Measurements from ENCODE around the gene NYNRIN.
"Not testable (repeated sequence)": the region's sequence is repeated elsewhere in the genome, so short reads cannot be mapped to it uniquely, and the experiment has no call there.

Gene NYNRIN

DNA sequence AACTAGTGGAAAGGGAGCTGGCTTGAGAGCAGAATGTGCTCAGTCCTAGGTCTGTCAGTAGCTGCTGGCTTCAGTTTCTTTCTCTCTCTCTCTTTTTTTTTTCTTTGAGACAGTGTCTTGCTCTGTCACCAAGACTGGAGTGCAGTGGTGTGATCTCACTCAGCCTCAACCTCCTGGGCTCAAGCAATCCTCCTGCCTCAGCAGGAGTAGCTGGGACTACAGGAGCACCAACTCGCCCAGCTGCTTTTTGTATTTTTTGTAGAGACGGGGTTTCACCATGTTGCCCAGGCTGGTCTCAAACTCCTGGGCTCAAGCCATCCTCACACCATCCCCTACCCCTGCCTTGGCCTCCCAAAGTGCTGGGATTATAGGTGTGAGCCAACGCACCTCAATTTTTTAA lies 27.2 kb upstream of the NYNRIN start:
- H3K27me3 ChIP-seq (replicated peaks; ENCODE audit: control insufficient read depth, insufficient read depth, low read length); H3K9ac ChIP-seq (ENCODE audit: low read length); H3K4me3 ChIP-seq (ENCODE audit: low read length); H3K9me3 ChIP-seq (ENCODE audit: control insufficient read depth, low read length); DNase-seq (ENCODE audit: low read depth): not testable (repeated sequence)
- Histone ChIP-seq H3K4me1 (ENCODE audit: control insufficient read depth, insufficient read depth, low read length) (peaks cover 28% of the 10 kb centered on the region), H3K36me3 (ENCODE audit: control insufficient read depth, insufficient read depth, low read length, severe bottlenecking) (peaks cover 22% of the 10 kb centered on the region)

GRCh38 chr14:24372701-24373416 lies 25.9 kb upstream of the NYNRIN start:
- no peak overlapping the region for H3K4me3 ChIP-seq (ENCODE audit: low read length)
- no peak for DNase-seq (ENCODE audit: low read depth)
- H3K9me3 ChIP-seq (ENCODE audit: control insufficient read depth, low read length), result no peaks in the 10 kb centered on the region
- H3K4me1 ChIP-seq (ENCODE audit: control insufficient read depth, insufficient read depth, low read length), result peaks cover 23% of the 10 kb centered on the region
- no peaks in the 10 kb centered on the region for H3K27me3 ChIP-seq (replicated peaks; ENCODE audit: control insufficient read depth, insufficient read depth, low read length)
- no peak overlapping the region for H3K9ac ChIP-seq (ENCODE audit: low read length)
- peaks cover 23% of the 10 kb centered on the region for H3K36me3 ChIP-seq (ENCODE audit: control insufficient read depth, insufficient read depth, low read length, severe bottlenecking)

DNA sequence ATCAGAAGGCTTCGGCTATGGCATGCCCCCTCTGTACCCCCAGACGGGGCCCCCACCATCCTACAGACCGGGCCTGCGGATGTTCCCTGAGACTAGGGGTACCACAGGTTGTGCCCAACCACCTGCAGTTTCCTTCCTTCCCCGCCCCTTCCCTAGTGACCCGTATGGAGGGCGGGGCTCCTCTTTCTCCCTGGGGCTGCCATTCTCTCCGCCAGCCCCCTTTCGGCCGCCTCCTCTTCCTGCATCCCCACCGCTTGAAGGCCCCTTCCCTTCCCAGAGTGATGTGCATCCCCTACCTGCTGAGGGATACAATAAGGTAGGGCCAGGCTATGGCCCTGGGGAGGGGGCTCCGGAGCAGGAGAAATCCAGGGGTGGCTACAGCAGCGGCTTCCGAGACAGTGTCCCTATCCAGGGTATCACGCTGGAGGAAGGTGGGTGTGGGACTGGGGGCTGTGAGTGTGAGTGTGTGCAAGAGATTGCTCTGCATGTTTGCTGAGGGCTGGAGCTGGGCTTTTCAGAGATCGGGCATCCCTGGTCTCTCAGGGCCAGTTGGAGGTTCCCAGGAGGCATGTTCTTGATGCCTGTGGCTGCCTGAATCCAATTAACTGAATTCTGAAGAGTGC lies 22.2 kb upstream of the NYNRIN start:
- Histone ChIP-seq H3K4me1 (ENCODE audit: control insufficient read depth, insufficient read depth, low read length) (peaks cover 10% of the 10 kb centered on the region), H3K36me3 (ENCODE audit: control insufficient read depth, insufficient read depth, low read length, severe bottlenecking) (peaks cover 23% of the 10 kb centered on the region), H3K9me3 (ENCODE audit: control insufficient read depth, low read length) (no peaks in the 10 kb centered on the region), H3K9ac (ENCODE audit: low read length) (no peak overlapping the region), H3K27me3 (replicated peaks; ENCODE audit: control insufficient read depth, insufficient read depth, low read length) (no peaks in the 10 kb centered on the region), H3K4me3 (ENCODE audit: low read length) (no peak overlapping the region)
- no peak for DNase-seq (ENCODE audit: low read depth)

DNA sequence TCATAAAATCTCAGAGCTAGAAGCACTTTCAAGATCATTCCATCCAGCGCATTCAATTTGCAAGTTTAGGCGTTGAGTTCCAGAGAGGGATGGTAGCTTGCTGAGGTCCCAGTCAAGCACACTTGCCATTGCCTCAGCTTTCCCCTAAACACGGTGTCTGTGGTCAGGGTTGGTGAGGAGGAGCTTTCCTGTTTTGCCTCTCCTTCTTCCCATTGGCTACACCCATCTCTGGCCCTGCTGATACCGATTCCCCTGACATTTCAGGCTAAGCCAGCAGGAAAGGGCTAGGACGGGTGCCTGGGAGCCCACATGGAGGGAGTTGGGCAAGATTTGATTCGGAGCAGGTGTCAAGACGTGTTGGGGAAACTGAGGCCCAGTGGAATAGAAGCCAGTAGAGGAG lies 21.7 kb upstream of the NYNRIN start:
- peaks cover 23% of the 10 kb centered on the region for H3K36me3 ChIP-seq (ENCODE audit: control insufficient read depth, insufficient read depth, low read length, severe bottlenecking)

GRCh38 chr14:24377657-24378056 lies 21.1 kb upstream of the NYNRIN start:
- H3K36me3 ChIP-seq (ENCODE audit: control insufficient read depth, insufficient read depth, low read length, severe bottlenecking), result peaks cover 23% of the 10 kb centered on the region

More for the DNA sequence above, 21.7 kb upstream of the NYNRIN start:
- peaks cover 7% of the 10 kb centered on the region for H3K4me1 ChIP-seq (ENCODE audit: control insufficient read depth, insufficient read depth, low read length)
- H3K9me3 ChIP-seq (ENCODE audit: control insufficient read depth, low read length), result no peaks in the 10 kb centered on the region
- H3K27me3 ChIP-seq (replicated peaks; ENCODE audit: control insufficient read depth, insufficient read depth, low read length), result no peaks in the 10 kb centered on the region
- no peak overlapping the region for H3K4me3 ChIP-seq (ENCODE audit: low read length)
- H3K9ac ChIP-seq (ENCODE audit: low read length), result no peak overlapping the region
- DNase-seq (ENCODE audit: low read depth), result no peak

DNA sequence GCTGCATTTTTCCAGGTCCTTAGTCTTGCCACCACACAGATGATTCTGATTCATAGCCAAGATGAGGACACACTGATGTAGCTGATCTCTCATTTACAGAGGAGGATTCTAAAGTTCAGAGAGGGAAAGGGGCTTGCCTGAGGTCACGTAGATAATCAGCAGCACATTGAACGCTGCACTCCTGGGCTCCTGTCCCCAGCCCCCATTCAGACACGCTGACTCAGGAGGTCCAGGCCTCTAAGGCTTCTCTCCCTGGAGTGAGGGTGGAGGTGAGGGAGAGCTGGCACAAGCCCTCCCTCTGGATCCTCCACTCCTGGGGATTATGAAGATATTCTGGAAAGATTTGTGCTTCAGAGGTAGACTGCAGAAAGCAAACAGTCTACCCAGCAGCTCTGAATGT lies 20.5 kb upstream of the NYNRIN start:
- Histone ChIP-seq H3K9ac (ENCODE audit: low read length) (no peak overlapping the region), H3K27me3 (replicated peaks; ENCODE audit: control insufficient read depth, insufficient read depth, low read length) (no peaks in the 10 kb centered on the region), H3K4me1 (ENCODE audit: control insufficient read depth, insufficient read depth, low read length) (no peaks in the 10 kb centered on the region), H3K4me3 (ENCODE audit: low read length) (no peak overlapping the region), H3K9me3 (ENCODE audit: control insufficient read depth, low read length) (no peaks in the 10 kb centered on the region), H3K36me3 (ENCODE audit: control insufficient read depth, insufficient read depth, low read length, severe bottlenecking) (peaks cover 18% of the 10 kb centered on the region)
- no peak for DNase-seq (ENCODE audit: low read depth)

More at GRCh38 chr14:24377657-24378056, 21.1 kb upstream of the NYNRIN start:
- Histone ChIP-seq H3K9ac (ENCODE audit: low read length) (no peak overlapping the region), H3K27me3 (replicated peaks; ENCODE audit: control insufficient read depth, insufficient read depth, low read length) (no peaks in the 10 kb centered on the region), H3K4me3 (ENCODE audit: low read length) (no peak overlapping the region), H3K9me3 (ENCODE audit: control insufficient read depth, low read length) (no peaks in the 10 kb centered on the region), H3K4me1 (ENCODE audit: control insufficient read depth, insufficient read depth, low read length) (peaks cover 1% of the 10 kb centered on the region)
- no peak for DNase-seq (ENCODE audit: low read depth)

- Histone ChIP-seq H3K9ac (ENCODE audit: low read length) (no peak overlapping the region), H3K9me3 (ENCODE audit: control insufficient read depth, low read length) (no peaks in the 10 kb centered on the region), H3K4me3 (ENCODE audit: low read length) (no peak overlapping the region), H3K4me1 (ENCODE audit: control insufficient read depth, insufficient read depth, low read length) (no peaks in the 10 kb centered on the region), H3K27me3 (replicated peaks; ENCODE audit: control insufficient read depth, insufficient read depth, low read length) (no peaks in the 10 kb centered on the region), H3K36me3 (ENCODE audit: control insufficient read depth, insufficient read depth, low read length, severe bottlenecking) (peaks cover 14% of the 10 kb centered on the region)
- no peak for DNase-seq (ENCODE audit: low read depth)
Measured at GRCh38 chr14:24378981-24379906, 19.6 kb upstream of the NYNRIN start.

DNA sequence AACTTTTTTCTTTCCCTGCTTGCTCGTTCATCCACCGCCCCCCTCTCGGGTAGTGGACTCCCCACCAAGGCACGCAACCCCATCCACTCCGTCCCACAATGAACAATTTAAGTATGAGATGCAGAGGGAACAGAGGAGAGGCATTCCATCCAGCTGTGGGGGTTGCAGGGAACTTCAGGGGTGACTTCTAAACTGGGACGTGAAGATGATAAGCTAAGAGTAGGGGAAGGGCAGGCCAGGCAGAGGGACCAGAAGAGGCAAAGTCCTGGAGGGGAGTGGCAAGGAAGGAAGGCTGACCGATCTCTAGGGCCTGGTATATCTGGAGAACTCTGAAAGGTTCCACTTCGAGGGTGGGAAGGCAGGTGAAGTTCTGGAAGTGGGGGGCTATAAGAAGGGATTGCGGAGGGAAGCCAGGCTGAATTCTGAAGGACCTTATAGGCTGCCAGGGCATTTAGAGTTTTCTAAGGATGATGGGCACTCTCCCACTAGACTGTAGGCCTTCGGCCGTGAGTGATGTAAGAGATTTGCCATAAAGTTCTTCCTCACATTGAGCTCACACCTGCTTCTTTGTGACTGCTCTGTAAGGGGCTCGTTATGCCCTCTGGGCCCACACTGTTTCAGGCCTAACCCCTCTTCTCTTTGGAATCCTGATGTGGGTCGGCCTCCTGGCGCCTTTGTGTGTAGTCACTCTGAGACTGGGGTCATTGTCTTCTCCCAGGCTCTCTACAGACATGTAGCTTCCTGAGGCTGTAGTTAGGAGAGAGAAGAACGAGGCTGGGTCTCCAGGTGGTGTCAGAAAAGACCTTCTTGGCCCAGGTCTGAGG lies 18.7 kb upstream of the NYNRIN start:
- Histone ChIP-seq H3K9ac (ENCODE audit: low read length) (no peak overlapping the region), H3K4me1 (ENCODE audit: control insufficient read depth, insufficient read depth, low read length) (no peaks in the 10 kb centered on the region)

DNA sequence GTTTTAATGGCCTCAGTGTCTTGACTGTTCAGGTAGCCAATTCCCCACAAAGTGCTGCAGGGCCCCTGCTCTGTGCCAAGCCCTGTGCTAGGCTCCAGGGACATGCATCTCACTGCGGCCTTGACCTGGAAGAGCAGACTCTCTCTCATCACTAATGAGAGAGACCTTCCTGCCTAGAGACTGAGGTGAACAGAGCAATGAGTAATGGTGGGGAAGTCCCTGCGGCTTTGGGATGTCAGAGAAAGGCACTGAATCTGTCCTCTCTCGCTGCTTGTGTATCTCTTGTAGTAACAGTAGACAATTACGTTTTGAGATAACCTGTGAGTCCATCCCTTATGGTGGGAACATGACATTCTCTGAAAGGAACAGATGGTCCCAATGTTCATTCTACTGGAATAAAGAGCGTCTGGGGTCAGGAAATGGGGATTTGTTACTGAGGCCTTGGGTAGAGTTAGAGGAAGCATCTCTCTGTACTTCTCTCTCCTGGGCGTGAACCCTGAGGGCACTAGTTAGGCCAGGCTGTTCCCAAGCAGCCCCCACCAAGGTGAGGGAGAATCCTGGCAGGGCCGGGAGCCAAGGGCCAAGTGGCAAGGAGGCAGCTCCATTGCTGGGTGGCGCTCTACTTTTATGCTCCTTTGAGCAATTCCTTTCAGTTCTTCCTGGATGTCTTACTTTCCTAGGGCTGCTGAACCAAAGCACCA lies 17.3 kb upstream of the NYNRIN start:
- H3K4me1 ChIP-seq (ENCODE audit: control insufficient read depth, insufficient read depth, low read length), result no peaks in the 10 kb centered on the region

More for the DNA sequence above, 18.7 kb upstream of the NYNRIN start:
- Histone ChIP-seq H3K36me3 (ENCODE audit: control insufficient read depth, insufficient read depth, low read length, severe bottlenecking) (peaks cover 8% of the 10 kb centered on the region), H3K9me3 (ENCODE audit: control insufficient read depth, low read length) (no peaks in the 10 kb centered on the region), H3K27me3 (replicated peaks; ENCODE audit: control insufficient read depth, insufficient read depth, low read length) (no peaks in the 10 kb centered on the region), H3K4me3 (ENCODE audit: low read length) (no peak overlapping the region)
- no peak for DNase-seq (ENCODE audit: low read depth)

GRCh38 chr14:24382064-24382371 lies 16.8 kb upstream of the NYNRIN start:
- no peaks in the 10 kb centered on the region for H3K36me3 ChIP-seq (ENCODE audit: control insufficient read depth, insufficient read depth, low read length, severe bottlenecking)
- H3K4me1 ChIP-seq (ENCODE audit: control insufficient read depth, insufficient read depth, low read length), result no peaks in the 10 kb centered on the region
- H3K4me3 ChIP-seq (ENCODE audit: low read length), result no peak overlapping the region
- no peak for DNase-seq (ENCODE audit: low read depth)
- no peaks in the 10 kb centered on the region for H3K27me3 ChIP-seq (replicated peaks; ENCODE audit: control insufficient read depth, insufficient read depth, low read length)
- no peaks in the 10 kb centered on the region for H3K9me3 ChIP-seq (ENCODE audit: control insufficient read depth, low read length)
- H3K9ac ChIP-seq (ENCODE audit: low read length), result no peak overlapping the region

More for the DNA sequence above, 17.3 kb upstream of the NYNRIN start:
- no peak for DNase-seq (ENCODE audit: low read depth)
- H3K9me3 ChIP-seq (ENCODE audit: control insufficient read depth, low read length), result no peaks in the 10 kb centered on the region
- H3K36me3 ChIP-seq (ENCODE audit: control insufficient read depth, insufficient read depth, low read length, severe bottlenecking), result peaks cover 2% of the 10 kb centered on the region
- no peaks in the 10 kb centered on the region for H3K27me3 ChIP-seq (replicated peaks; ENCODE audit: control insufficient read depth, insufficient read depth, low read length)
- H3K4me3 ChIP-seq (ENCODE audit: low read length), result no peak overlapping the region
- H3K9ac ChIP-seq (ENCODE audit: low read length), result no peak overlapping the region
